NCI-H2196 (cell line): ENCODE data around the gene ME3.
"Not testable (repeated sequence)": the region's sequence is repeated elsewhere in the genome, so short reads cannot be mapped to it uniquely, and the experiment has no call there.

ENCODE experiments used
- DNase-seq: peaks from one replicate; lab custom pipeline; 2025; ENCODE audit not compliant: unreplicated experiment; lab: John Stamatoyannopoulos, UW

The ME3 gene

DNA sequence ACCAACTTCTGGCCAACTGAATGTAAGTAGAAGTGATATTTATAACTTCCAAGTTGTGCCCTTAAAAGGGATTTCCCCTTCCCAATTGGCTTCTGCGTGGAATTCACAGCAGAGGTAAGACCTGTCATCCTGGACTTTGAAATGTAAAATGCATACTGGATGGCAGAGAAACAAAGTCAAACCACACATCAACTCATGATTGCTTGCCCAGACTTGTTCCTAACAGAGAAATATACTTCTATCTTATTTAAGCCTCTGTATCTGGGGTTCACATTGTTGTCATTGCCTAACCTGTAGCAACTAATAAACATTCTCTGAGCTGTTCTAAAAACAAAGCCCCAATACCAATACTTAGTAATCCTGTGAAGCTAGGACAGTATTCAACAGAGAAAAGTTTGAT, 6.2 kb downstream of the ME3 start:
- DNase-seq = no peak

- no peak for DNase-seq
Observed at GRCh38 chr11:86664930-86665329, 7.5 kb downstream of the ME3 start.

- DNase-seq = no peak
Observed at GRCh38 chr11:86663761-86664160, 8.7 kb downstream of the ME3 start.

GRCh38 chr11:86663291-86663690, 9.1 kb downstream of the ME3 start:
- DNase-seq = no peak

- no peak for DNase-seq
Observed at GRCh38 chr11:86660736-86661135, 11.7 kb downstream of the ME3 start.

GRCh38 chr11:86660088-86660487, 12.3 kb downstream of the ME3 start:
- no peak for DNase-seq

DNA sequence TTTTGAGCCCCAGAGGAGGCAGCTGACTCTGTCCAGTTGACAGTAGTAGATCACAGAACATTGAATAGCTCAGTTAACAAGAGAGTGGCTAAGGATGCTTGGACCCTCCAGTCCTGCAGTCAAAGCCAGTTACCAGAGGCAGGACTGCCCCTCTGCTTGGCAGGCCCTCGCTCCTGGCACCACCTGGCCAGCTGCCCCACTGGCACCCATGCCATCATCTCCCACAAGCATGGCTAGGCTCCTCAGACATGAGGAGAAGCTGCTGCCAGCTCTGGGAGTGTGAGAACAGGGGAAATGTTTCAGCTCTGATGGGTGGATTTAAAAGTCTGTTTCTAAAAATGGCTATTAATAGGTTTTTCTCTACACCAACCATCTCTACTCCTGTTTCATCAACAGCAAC, 13.9 kb downstream of the ME3 start:
- no peak for DNase-seq

GRCh38 chr11:86645212-86645611, 27.2 kb downstream of the ME3 start:
- not testable (repeated sequence) for DNase-seq

DNA sequence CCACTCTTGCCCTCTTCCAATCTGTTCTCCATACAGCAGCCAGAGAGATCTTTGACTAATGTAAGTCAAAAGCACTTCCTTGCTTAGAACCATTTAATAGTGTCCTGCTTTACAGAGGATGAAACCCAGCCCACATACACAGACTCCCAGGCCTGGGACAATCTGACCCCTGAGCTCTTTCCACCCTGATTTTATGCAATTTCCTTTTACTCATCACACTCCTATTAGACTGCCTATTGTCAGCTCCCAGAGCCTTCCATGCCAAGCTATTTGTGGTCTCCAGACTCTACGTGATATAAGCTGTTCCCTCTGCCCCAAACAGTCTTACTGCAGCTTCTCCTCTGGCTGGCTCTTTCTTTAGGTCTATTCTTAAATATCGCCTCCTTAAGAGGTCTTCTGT, 28.1 kb downstream of the ME3 start:
- DNase-seq = no peak

DNA sequence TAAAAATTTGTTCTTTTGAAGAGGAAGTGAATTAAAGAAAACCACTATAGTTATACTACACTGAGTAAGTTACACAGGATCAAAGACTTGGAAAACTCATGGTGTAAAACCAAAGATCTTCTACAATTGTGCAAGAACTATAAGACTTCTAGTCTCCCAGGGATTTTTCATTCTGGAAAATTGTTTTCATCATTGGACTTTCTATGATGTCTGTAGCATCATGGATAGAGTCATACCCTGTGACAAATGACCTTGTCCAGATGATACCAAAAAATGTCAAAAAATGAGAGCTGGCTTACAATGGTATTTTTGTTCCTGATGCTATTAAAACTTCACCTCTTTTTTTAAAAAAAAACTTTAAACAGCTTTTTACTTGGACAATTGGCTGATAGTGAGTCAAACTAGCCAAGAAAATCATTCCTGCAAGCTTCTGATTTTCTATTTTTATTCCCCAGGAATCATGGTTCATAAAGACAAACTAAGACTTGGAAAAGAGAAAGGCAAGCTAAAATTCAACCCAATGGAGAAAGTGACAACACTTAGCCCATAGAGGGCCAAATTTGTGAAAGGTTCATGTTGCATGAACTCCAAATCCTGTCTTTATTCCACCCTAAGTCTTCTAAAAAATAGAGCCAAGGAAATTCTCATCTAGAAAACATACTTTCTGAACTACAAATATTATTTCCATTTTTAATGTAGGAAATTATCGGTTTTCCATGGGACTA, 30.7 kb downstream of the ME3 start:
- DNase-seq = no peak

DNA sequence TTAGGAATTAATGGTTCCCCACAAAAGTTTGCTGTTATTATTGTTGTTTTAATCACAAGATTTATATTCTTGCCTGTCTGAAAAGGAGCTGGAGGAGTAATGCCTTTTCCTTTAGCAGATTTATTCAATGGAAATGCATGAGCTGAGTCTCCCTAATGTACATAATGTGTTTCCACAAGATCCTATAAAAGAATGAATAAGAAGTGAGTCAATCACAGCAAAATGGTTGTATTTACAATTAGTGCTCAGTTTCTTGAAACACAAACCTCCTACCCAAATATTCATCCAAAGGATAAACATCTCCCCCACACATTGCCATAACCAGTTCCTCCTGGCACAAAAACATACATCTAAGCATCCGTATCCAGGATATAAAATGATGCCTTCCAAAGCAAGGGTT, 33.3 kb downstream of the ME3 start:
- DNase-seq = no peak

- DNase-seq = no peak
Observed at GRCh38 chr11:86638673-86639072, 33.7 kb downstream of the ME3 start.

GRCh38 chr11:86637988-86638387, 34.4 kb downstream of the ME3 start:
- DNase-seq = no peak

- DNase-seq = no peak
Observed at GRCh38 chr11:86636275-86636674, 36.1 kb downstream of the ME3 start.

DNA sequence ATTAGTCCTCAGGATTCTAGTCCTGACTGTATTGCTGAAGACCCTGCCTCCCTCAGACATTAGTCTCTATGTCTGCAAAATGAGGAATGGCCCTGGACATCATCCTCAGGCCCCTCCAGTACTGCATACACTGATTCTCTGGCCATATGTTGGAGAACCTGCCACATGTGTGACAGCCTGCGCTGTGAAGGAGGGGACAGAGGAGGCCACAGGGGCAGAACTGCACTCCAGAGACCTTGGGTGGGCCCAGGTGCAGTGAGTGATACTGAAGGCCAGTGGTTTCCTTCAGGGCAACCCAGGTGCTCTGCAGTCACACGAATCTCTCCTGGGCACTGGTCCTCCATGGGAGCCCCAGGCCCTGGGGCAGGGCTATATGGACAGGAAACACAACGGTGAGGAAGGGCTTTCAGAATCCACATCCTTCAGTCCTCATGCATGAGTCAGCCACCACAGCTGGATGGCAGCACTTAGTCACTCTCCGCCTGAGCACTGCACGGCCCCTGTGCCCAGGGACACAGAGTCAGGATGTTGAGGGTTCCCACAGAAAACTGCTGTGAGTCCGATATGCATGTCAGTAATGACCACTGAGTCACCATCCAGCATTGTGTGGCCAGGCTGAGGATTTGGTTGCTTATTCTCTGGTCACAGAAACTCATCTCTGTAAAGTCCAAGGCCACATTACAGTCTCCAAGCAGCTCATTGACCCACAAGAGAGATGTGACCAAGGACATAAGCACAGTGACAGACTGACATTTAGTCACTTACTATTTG, 39.7 kb downstream of the ME3 start:
- peak; percentile 12 for DNase-seq

- no peak for DNase-seq
Observed at GRCh38 chr11:86630229-86630981, 42.0 kb downstream of the ME3 start.

- DNase-seq = no peak
Observed at GRCh38 chr11:86629045-86629706, 43.2 kb downstream of the ME3 start.

GRCh38 chr11:86627776-86628455, 44.5 kb downstream of the ME3 start:
- DNase-seq = no peak

GRCh38 chr11:86625981-86626380, 46.4 kb downstream of the ME3 start:
- DNase-seq = no peak

DNA sequence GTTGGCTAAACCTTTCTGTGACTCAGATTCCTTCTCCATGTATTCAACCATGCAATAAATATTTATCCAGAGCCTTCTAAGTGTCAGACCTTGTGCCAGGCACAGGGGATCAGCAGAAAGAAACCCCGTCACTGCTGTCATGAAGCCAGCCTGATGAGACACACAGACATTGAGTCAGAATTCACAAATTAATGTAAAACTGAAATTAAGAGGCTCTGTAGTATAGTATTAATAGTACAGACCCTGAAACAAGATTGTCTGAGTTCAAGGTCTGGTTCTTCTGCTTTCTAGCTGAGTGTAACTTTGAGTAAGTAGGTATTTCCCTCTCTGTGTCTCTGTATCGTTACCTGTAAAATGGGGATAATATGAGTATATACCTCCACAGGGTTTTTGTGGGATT, 46.9 kb downstream of the ME3 start:
- no peak for DNase-seq

- no peak for DNase-seq
Observed at GRCh38 chr11:86624366-86624765, 48.0 kb downstream of the ME3 start.
